CD4-positive, CD25-positive, alpha-beta regulatory T cell (primary cell): ENCODE measurements around the gene DLAT. TPM values are rescaled to one million over a fixed set of nuclear protein-coding genes. Genes with fewer than 3 reads are reported as not detected.
"Not testable (repeated sequence)": the region's sequence is repeated elsewhere in the genome, so short reads cannot be mapped to it uniquely, and the experiment has no call there.

Source experiments
- ATAC-seq, 2 donors: fragments of 150-1000 bp; cut with Tn5 transposase; one replicate each; pipeline ENCODE4 v1.10.0; 2021; ENCODE audit warnings: low read depth in 2 of 2, moderate number of reproducible peaks in 2 of 2, moderate library complexity in 1 of 2
- DNase-seq, 3 donors: peaks; one replicate each; pipeline versions ENCODE4 v3.0.0 to v3.0.0-alpha.2; 2012 to 2022; ENCODE audit warnings: mixed read lengths in 1 of 3
- H3K27ac ChIP-seq: one replicate; pipeline ENCODE4 v1.7.0; 2013; ENCODE audit warnings: mild to moderate bottlenecking, low read length; ENCODE audit not compliant: insufficient read depth, poor library complexity, severe bottlenecking
- H3K27me3 ChIP-seq: one replicate; pipeline ENCODE4 v1.7.0; 2013; ENCODE audit warnings: low read length; ENCODE audit not compliant: control insufficient read depth, insufficient read depth
- H3K36me3 ChIP-seq: one replicate; pipeline ENCODE4 v1.7.0; 2013; ENCODE audit warnings: mild to moderate bottlenecking, low read length, moderate library complexity; ENCODE audit not compliant: control insufficient read depth, insufficient read depth
- H3K4me1 ChIP-seq: 2 replicates; pipeline ENCODE4 v1.7.0; 2013; ENCODE audit warnings: mild to moderate bottlenecking, low read length; ENCODE audit not compliant: insufficient read depth, control insufficient read depth, poor library complexity, severe bottlenecking
- H3K4me3 ChIP-seq: one replicate; pipeline ENCODE4 v1.7.0; 2013; ENCODE audit warnings: low read depth, mild to moderate bottlenecking, low read length, moderate library complexity
- H3K9me3 ChIP-seq, 2 experiments: 1 replicate in 1 of 2; 2 replicates in 1 of 2; pipeline ENCODE4 v1.7.0; 2013; ENCODE audit warnings: low read length in 2 of 2, mild to moderate bottlenecking in 1 of 2, moderate library complexity in 1 of 2; ENCODE audit not compliant: control insufficient read depth in 2 of 2
- H3K27ac Mint-ChIP-seq, 3 donors: one replicate each; pipeline ENCODE4 v1.8.0; 2020 to 2022; ENCODE audit warnings: mild to moderate bottlenecking in 3 of 3, mixed read lengths in 3 of 3, moderate library complexity in 2 of 3
- H3K27me3 Mint-ChIP-seq: one replicate; pipeline ENCODE4 v1.8.0; 2022; ENCODE audit warnings: mild to moderate bottlenecking, mixed read lengths
- H3K36me3 Mint-ChIP-seq: one replicate; pipeline ENCODE4 v1.8.0; 2020; ENCODE audit warnings: mixed read lengths
- H3K4me1 Mint-ChIP-seq, 4 donors: one replicate each; pipeline ENCODE4 v1.8.0; 2020 to 2022; ENCODE audit warnings: mixed read lengths in 4 of 4, mild to moderate bottlenecking in 1 of 4
- H3K4me3 Mint-ChIP-seq, 4 donors: one replicate each; pipeline ENCODE4 v1.8.0; 2020 to 2022; ENCODE audit warnings: mild to moderate bottlenecking in 4 of 4, mixed read lengths in 4 of 4, moderate library complexity in 3 of 4
- H3K9me3 Mint-ChIP-seq, 7 donors: one replicate each; pipeline ENCODE4 v1.8.0; 2020 to 2022; ENCODE audit warnings: mixed read lengths in 7 of 7, mild to moderate bottlenecking in 3 of 7, moderate library complexity in 2 of 7
- polyA plus RNA-seq, 4 donors: library from polyadenylated mRNA; unstranded; fragments of 300-500 nt; fragmentation: Illumina TruSeq; gene quantifications; one replicate each; pipeline ENCODE4 v1.2.3, GENCODE V29; 2021
- total RNA-seq: library from RNA; stranded (reverse); gene quantifications from one replicate; pipeline ENCODE4 v1.2.3, GENCODE V29; 2022

DLAT gene
- total and polyA plus RNA-seq, 5 donors from 2014 or later, result 16.3 to 26.8 (median 23.0) TPM

DNA sequence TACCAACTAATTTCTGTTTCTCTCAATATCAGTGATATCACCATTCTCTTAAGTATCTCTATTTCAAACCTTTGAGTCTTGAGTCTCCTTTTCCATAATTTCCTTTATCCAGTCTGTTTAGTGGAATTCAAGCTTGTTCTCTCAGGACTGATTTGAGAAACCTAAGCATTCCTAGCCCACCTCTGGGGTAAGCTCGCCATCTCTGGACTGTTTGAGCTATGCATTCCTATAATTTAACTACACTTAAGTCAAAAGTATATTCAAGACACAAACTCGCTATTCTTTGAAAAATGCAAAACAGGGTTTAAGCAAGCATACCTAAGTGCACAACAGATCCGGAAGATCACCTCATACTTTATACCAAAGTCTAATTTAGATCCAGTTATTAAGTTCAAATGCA lies 2.1 kb upstream of the DLAT start:
- Mint-ChIP-seq H3K27ac (peak overlapping the region in 1 of 3 donors; percentile 56), H3K4me3 (peak overlapping the region; percentile 19 to 87 (median 52))

DNA sequence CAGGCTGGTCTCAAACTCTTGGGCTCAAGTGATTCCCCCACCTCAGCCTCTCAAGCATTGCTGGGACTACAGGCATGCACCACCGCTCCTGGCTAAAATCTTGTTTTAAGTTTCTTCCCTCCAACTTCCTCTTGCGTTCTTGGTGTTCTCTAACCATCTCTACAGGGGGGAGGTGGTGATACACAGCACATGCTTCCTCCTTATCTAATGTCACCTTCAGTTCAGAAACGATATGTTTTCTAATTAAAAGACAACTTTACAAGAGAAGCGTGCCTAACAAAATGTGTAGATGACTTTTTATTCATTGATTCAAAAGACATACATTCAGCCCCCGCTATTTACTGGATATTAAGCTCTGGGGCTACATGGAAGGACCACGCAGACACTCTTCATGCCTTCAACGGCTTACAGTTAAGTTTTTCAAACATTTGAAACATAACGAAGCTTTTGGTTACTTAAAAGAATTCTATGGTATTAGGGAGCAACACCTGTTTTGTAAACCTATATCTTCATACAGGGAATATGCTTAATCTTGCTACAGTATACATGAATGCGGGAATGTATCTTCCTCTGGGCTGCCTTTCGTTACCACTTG lies 933 bp upstream of the DLAT start:
- Mint-ChIP-seq H3K4me1 (peaks cover 10 to 27% (median 21%) of the 10 kb centered on the region in 4 donors), H3K9me3 (no peaks in the 10 kb centered on the region), H3K36me3 (peaks cover 9% of the 10 kb centered on the region), H3K27ac (peak overlapping the region; percentile 94 to 99 (median 97)), H3K4me3 (peak overlapping the region; percentile 99 to 100 (median 100)), H3K27me3 (no peaks in the 10 kb centered on the region)
- Histone ChIP-seq H3K4me3 (peak overlapping the region; percentile 84), H3K36me3 (peaks cover 10% of the 10 kb centered on the region), H3K27ac (peak overlapping the region; percentile 75), H3K4me1 (peaks cover 21% of the 10 kb centered on the region), H3K27me3 (no peaks in the 10 kb centered on the region), H3K9me3 (no peaks in the 10 kb centered on the region)
- DNase-seq, result peak in 2 of 3 donors; percentile 19 to 54
- peak in 1 of 2 donors; percentile 29 for ATAC-seq

More for the DNA sequence above, 2.1 kb upstream of the DLAT start:
- peak overlapping the region; percentile 23 for H3K27ac ChIP-seq
- no peaks in the 10 kb centered on the region for H3K36me3 ChIP-seq
- DNase-seq, result no peak
- H3K9me3 ChIP-seq, result no peaks in the 10 kb centered on the region
- no peak overlapping the region for H3K4me3 ChIP-seq
- no peaks in the 10 kb centered on the region for H3K27me3 ChIP-seq
- no peak for ATAC-seq
- Mint-ChIP-seq H3K4me1 (peaks cover 10 to 22% (median 15%) of the 10 kb centered on the region in 4 donors), H3K36me3 (no peaks in the 10 kb centered on the region), H3K9me3 (no peaks in the 10 kb centered on the region), H3K27me3 (no peaks in the 10 kb centered on the region)
- H3K4me1 ChIP-seq, result peaks cover 21% of the 10 kb centered on the region

DNA sequence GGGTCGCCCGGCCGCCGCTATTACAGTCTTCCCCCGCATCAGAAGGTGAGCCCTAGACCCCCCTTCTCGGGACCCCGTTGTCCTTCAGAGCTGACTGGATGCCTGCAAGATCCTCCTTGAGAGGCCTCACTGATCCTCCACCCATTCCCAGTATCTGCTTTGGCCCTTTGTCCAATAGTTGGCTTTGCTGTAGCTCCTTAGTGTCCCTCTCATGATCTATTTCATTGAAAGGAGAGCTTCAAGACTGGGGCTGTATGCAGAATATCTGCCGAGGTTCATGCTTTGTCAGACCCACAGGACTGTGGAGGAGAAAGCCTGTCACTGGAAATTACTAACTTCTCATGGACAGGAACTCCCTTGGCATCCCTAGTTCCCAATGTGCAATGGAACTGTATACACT lies 499 bp downstream of the DLAT start:
- Histone ChIP-seq H3K27me3 (no peaks in the 10 kb centered on the region), H3K4me1 (peaks cover 21% of the 10 kb centered on the region), H3K36me3 (peaks cover 23% of the 10 kb centered on the region), H3K9me3 (no peaks in the 10 kb centered on the region), H3K27ac (peak overlapping the region; percentile 75), H3K4me3 (peak overlapping the region; percentile 84)
- H3K9me3 Mint-ChIP-seq, result no peaks in the 10 kb centered on the region
- peak overlapping the region; percentile 99 to 100 (median 100) for H3K4me3 Mint-ChIP-seq
- ATAC-seq (no peak), DNase-seq (no peak)
- H3K27ac Mint-ChIP-seq, result peak overlapping the region; percentile 94 to 99 (median 97)
- peaks cover 10 to 33% (median 24%) of the 10 kb centered on the region in 4 donors for H3K4me1 Mint-ChIP-seq
- peaks cover 21% of the 10 kb centered on the region for H3K36me3 Mint-ChIP-seq
- H3K27me3 Mint-ChIP-seq, result no peaks in the 10 kb centered on the region

DNA sequence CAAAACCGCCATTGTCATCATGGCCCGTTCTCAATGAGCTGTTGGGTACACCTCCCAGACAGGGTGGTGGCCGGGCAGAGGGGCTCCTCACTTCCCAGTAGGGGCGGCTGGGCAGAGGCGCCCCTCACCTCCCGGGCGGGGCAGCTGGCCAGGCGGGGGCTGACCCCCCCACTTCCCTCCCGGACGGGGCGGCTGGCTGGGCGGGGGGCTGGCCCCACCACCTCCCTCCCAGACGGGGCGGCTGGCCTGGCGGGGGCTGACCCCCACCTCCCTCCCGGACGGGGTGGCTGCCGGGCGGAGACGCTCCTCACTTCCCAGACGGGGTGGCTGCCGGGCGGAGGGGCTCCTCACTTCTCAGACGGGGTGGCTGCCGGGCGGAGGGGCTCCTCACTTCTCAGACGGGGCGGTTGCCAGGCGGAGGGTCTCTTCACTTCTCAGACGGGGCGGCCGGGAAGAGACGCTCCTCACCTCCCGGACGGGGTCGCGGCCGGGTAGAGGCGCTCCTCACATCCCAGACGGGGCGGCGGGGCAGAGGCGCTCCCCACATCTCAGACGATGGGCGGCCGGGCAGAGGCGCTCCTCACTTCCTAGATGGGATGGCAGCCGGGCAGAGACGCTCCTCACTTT lies 1.7 kb downstream of the DLAT start:
- not testable (repeated sequence) for H3K27me3 Mint-ChIP-seq, DNase-seq, H3K9me3 Mint-ChIP-seq

DNA sequence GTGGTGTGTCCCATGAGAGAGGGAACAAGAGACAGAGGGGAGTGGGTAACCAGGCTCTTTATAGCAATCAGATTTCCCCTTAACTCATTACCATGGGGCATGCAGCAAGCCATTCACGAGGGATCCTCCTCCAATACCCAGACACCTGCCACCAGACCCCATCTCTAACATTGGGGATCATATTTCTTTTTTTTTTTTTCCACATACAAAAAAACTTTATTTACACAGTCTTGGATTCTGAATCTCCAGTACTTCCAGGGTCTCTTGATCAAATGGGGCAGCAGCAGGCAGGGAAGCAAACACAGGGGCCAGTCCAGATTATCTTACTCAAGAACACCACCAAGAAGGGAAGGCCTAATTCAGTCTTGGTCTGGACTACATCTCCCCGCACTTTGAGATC lies 4.3 kb downstream of the DLAT start:
- H3K36me3 Mint-ChIP-seq, result peaks cover 40% of the 10 kb centered on the region

More for the DNA sequence above, 1.7 kb downstream of the DLAT start:
- not testable (repeated sequence) for H3K4me3 ChIP-seq, H3K9me3 ChIP-seq, ATAC-seq, H3K27me3 ChIP-seq, H3K27ac ChIP-seq, H3K4me3 Mint-ChIP-seq, H3K27ac Mint-ChIP-seq
- peaks cover 25% of the 10 kb centered on the region for H3K36me3 Mint-ChIP-seq
- H3K4me1 Mint-ChIP-seq, result peaks cover 10 to 33% (median 24%) of the 10 kb centered on the region in 4 donors
- Histone ChIP-seq H3K36me3 (peaks cover 29% of the 10 kb centered on the region), H3K4me1 (peaks cover 21% of the 10 kb centered on the region)

DNA sequence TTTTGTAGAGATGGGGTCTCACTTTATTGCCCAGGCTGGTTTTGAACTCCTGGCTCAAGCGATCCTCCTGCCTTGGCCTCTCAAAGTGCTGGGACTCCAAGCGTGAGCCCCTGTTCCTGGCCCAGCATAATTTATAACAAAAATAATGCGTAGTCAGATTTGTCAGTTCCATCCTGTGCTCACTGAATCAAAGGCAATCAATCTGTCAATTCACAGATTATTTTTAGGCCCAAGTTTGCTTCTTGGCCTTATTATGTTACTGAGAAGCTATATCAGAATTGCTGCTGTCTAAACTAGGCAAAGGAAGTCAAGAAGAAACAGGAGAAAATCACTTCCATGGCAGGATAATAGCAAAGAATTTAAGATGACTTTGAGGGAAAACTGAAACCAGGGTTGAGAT lies 8.7 kb downstream of the DLAT start:
- H3K9me3 ChIP-seq, result no peaks in the 10 kb centered on the region
- no peak overlapping the region for H3K4me3 ChIP-seq
- no peak overlapping the region for H3K27ac ChIP-seq
- no peak for ATAC-seq
- peaks cover 54% of the 10 kb centered on the region for H3K36me3 ChIP-seq
- DNase-seq, result no peak
- no peak overlapping the region for H3K4me3 Mint-ChIP-seq
- no peaks in the 10 kb centered on the region for H3K27me3 Mint-ChIP-seq
- peaks cover 49% of the 10 kb centered on the region for H3K36me3 Mint-ChIP-seq
- H3K4me1 Mint-ChIP-seq, result peaks cover 4 to 10% (median 8%) of the 10 kb centered on the region in 4 donors
- no peaks in the 10 kb centered on the region for H3K27me3 ChIP-seq
- no peaks in the 10 kb centered on the region for H3K9me3 Mint-ChIP-seq
- peak overlapping the region in 1 of 3 donors; percentile 35 for H3K27ac Mint-ChIP-seq
- no peaks in the 10 kb centered on the region for H3K4me1 ChIP-seq

More for the DNA sequence above, 4.3 kb downstream of the DLAT start:
- Mint-ChIP-seq H3K4me1 (peaks cover 13 to 26% (median 15%) of the 10 kb centered on the region in 4 donors), H3K9me3 (no peaks in the 10 kb centered on the region), H3K27ac (peak overlapping the region in 1 of 3 donors; percentile 56), H3K4me3 (peak overlapping the region in 2 of 4 donors; percentile 74 to 81), H3K27me3 (no peaks in the 10 kb centered on the region)
- no peak overlapping the region for H3K27ac ChIP-seq
- H3K27me3 ChIP-seq, result no peaks in the 10 kb centered on the region
- peaks cover 40% of the 10 kb centered on the region for H3K36me3 ChIP-seq
- no peak for DNase-seq
- no peak for ATAC-seq
- H3K9me3 ChIP-seq, result no peaks in the 10 kb centered on the region
- peaks cover 13% of the 10 kb centered on the region for H3K4me1 ChIP-seq
- no peak overlapping the region for H3K4me3 ChIP-seq

DNA sequence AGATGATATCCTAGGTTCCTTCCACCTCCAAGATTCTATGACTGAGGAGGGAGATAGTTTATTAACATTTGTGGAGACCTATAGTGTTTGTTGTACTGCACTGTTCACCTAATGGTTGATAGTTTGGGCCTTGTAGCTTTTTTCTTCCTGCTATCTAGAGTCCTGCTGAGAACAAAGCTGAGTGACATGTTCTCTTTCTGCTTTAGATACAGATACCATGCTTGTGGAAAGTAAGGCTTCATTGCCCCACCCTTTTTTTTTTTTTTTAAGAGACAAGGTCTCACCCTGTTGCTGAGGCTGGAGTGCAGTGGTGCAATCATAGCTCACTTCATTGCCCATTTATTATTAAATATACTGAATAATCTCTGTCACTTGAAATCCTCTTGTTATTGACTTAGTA lies 12.3 kb downstream of the DLAT start:
- Mint-ChIP-seq H3K36me3 (peaks cover 52% of the 10 kb centered on the region), H3K9me3 (no peaks in the 10 kb centered on the region), H3K4me3 (no peak overlapping the region), H3K27ac (peak overlapping the region in 1 of 3 donors; percentile 26), H3K4me1 (peaks cover 0 to 12% (median 7%) of the 10 kb centered on the region in 4 donors), H3K27me3 (no peaks in the 10 kb centered on the region)
- Histone ChIP-seq H3K27ac (no peak overlapping the region), H3K36me3 (peaks cover 52% of the 10 kb centered on the region), H3K4me1 (no peaks in the 10 kb centered on the region), H3K4me3 (no peak overlapping the region), H3K9me3 (no peaks in the 10 kb centered on the region), H3K27me3 (no peaks in the 10 kb centered on the region)
- ATAC-seq, result no peak
- DNase-seq, result no peak
